ENCODE results near the gene CLCN7. TPM values are rescaled to one million over a fixed set of nuclear protein-coding genes. Genes with fewer than 3 reads are reported as not detected.
"Not testable (repeated sequence)": the region's sequence is repeated elsewhere in the genome, so short reads cannot be mapped to it uniquely, and the experiment has no call there.

The CLCN7 gene
- total RNA-seq, 2 experiments from 2014 or later: 41.9 to 43.9 TPM

DNA sequence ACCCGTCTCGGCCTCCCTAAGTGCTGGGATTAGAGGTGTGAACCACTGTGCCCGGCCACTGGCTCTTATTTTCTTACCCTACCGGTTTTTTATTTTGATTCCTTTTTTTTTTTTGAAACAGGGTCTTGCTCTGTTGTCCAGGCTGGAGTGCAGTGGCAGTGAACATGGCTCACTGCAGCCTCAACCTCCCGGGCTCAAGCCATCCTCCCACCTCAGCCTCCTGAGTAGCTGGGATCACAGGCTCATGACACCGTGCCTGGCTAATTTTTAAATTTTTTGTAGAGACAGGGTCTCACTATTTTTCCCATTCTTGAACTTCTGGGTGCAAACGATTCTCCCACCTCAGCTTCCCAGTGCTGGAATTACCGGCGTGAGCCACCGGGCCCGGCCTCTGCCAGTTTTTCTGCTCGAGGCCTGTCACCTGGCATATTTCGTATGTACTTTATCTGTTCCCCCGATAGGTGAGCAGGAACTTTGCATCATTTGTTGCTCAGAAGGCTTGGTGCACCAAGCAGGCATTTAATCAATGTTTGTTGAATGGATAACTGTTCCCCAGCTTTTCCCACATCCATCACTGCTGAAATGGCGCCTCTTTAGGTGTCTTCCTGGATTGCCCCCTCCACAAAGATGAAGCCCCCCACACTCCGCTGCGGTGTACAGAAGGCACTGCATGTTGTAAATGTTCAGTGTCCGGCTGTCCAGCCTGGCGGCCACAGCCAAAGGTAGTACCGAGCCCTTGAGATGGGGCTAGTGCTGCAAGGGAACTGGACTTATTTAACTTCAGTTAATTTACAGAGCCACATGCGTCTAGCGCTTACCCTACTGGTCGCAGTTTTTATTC, 17.5 kb upstream of the CLCN7 start:
- no peak for DNase-seq
- ChIA-PET POLR2A (interaction anchor here (1.3 to 1.6 kb wide), 3 partner anchors 22 to 213 kb away, joined by 3 to 7 read pairs (median 3); partner anchors contain the start of gene MAPK8IP3), CTCF (interaction anchor here (0.9 to 1.5 kb wide), 3 partner anchors 11 to 214 kb away, joined by 3 to 4 read pairs (median 3); partner anchors contain the start of gene MAPK8IP3)

DNA sequence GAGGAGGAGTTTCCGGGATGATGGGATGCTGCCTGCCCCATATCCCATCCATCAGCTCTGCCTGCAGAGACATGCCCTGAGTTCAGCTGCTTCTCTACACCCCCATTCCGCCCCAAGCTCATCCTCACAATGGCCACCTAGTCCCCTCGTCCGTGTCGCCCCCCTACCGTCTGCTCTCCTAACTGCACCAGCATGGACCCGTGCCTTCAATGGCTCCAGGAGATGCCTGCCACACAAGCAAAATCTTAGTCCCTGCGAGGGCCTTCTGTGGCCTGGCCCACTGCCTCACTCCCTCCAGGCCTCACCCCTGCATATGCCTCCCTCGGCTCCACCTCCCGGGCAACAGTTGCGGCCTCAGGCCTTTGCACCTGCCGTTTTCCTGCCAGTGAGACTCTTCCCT, 16.5 kb upstream of the CLCN7 start:
- no peak overlapping the region for H3K4me3 Mint-ChIP-seq
- H3K36me3 Mint-ChIP-seq (ENCODE audit: low read depth): peaks cover 2% of the 10 kb centered on the region
- peaks cover 24% of the 10 kb centered on the region for H3K4me1 Mint-ChIP-seq (ENCODE audit: low read depth)
- ATAC-seq (no peak), DNase-seq (no peak)
- H3K27ac Mint-ChIP-seq: no peak overlapping the region
- no peaks in the 10 kb centered on the region for H3K9me3 Mint-ChIP-seq (ENCODE audit: insufficient read depth)
- POLR2A ChIA-PET: interaction anchor here (1.6 kb wide), 1 partner anchor 214 kb away, joined by 3 read pairs; the partner anchor contains the start of gene MAPK8IP3
- CTCF ChIA-PET: interaction anchor here (0.6 to 1.5 kb wide), 2 partner anchors 127 to 128 kb away, joined by 3 read pairs; no protein-coding TSS in a partner anchor
- no peaks in the 10 kb centered on the region for H3K27me3 Mint-ChIP-seq (ENCODE audit: low read depth)

More for the DNA sequence above, 17.5 kb upstream of the CLCN7 start:
- peak overlapping the region; percentile 91 for H3K4me3 Mint-ChIP-seq
- no peaks in the 10 kb centered on the region for H3K27me3 Mint-ChIP-seq (ENCODE audit: low read depth)
- H3K4me1 Mint-ChIP-seq (ENCODE audit: low read depth): peaks cover 24% of the 10 kb centered on the region
- H3K9me3 Mint-ChIP-seq (ENCODE audit: insufficient read depth): no peaks in the 10 kb centered on the region
- peaks cover 7% of the 10 kb centered on the region for H3K36me3 Mint-ChIP-seq (ENCODE audit: low read depth)
- peak overlapping the region; percentile 98 for H3K27ac Mint-ChIP-seq
- no peak for ATAC-seq

DNA sequence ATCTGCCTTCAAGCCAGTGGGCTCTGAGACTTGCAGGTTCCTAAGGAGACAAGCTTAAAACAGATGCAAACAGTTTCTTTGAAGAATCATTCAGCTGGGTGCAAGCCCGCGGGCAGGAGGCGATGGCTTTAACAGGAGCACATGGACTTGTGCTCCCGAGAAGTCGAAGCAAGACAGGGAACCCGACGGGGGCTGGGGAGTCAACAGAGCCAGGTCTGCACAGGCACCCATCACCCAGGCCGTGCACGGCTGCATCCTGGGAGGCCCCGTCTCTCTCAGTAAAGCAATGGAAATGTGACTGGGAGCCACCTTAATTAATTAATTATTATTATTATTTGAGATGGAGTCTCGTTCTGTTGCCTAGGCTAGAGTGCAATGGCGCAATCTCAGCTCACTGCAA, 14.2 kb upstream of the CLCN7 start:
- CTCF ChIA-PET: no interaction called here
- ATAC-seq: no peak

DNA sequence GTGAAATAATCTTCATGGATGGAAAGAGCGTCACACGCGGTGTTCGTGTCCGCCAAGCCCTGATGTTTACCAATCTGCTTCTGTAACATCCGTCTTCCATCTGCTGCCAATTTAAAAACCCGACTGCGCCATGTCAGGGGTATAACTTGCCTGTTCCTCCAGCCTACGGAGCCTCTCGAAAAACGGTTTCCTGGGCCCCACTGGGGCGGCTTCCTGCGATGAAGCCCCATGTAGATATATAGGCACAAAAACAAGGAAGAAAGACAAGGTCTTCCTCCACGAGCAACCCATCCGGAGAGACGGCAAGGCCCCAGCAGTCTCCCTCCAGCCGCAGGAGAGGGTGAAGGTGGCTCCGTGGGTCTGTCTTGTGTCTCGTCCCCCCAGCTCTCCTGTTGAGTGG, 13.8 kb upstream of the CLCN7 start, which contains the start of gene PTX4:
Gene PTX4 (minus strand): TSS at position 326 of the 400 bp plus-strand sequence. CDS start 35 bp downstream, at position 291.
- POLR2A ChIA-PET: interaction anchor here (0.8 kb wide), 1 partner anchor 65 kb away, joined by 4 read pairs; no protein-coding TSS in a partner anchor
- H3K4me1 Mint-ChIP-seq (ENCODE audit: low read depth): peaks cover 10% of the 10 kb centered on the region
- H3K27me3 Mint-ChIP-seq (ENCODE audit: low read depth): no peaks in the 10 kb centered on the region
- no peaks in the 10 kb centered on the region for H3K9me3 Mint-ChIP-seq (ENCODE audit: insufficient read depth)
- DNase-seq (no peak), ATAC-seq (no peak)
- no peaks in the 10 kb centered on the region for H3K36me3 Mint-ChIP-seq (ENCODE audit: low read depth)
- no peak within 1 kb of the TSS for H3K4me3 Mint-ChIP-seq
- CTCF ChIA-PET: no interaction called here
- no peak within 1 kb of the TSS for H3K27ac Mint-ChIP-seq

More for the DNA sequence above, 14.2 kb upstream of the CLCN7 start:
- no peak overlapping the region for H3K4me3 Mint-ChIP-seq
- DNase-seq: no peak
- no peaks in the 10 kb centered on the region for H3K36me3 Mint-ChIP-seq (ENCODE audit: low read depth)
- no peak overlapping the region for H3K27ac Mint-ChIP-seq
- POLR2A ChIA-PET: no interaction called here
- H3K4me1 Mint-ChIP-seq (ENCODE audit: low read depth): peaks cover 12% of the 10 kb centered on the region
- H3K9me3 Mint-ChIP-seq (ENCODE audit: insufficient read depth): no peaks in the 10 kb centered on the region
- H3K27me3 Mint-ChIP-seq (ENCODE audit: low read depth): no peaks in the 10 kb centered on the region

DNA sequence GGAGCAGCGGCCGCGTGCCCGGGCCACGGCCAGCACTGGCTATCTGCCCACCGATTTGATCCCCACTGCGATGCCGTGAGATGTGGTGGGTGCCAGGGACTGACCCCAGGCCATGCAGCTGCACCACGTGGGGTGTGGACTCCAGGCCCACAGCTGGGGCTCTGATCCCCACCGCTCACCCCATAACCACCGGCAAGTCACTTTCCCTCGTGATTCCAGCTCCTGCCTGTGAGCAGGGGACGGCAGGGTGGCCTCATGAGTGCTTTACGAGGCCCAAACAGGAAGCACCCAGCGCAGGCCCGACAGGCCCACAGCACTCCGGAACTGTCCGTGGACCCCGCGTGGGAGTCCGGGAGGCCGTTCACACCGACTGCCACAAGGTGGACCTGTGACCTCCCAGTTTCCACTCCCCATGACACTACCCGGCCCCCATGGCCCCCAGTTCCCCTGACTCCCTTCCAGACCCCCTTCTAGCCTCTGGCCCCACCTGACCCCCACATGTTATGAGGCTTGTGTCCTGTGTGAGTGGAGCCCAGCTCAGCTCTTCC, 13.3 kb upstream of the CLCN7 start:
- H3K4me1 Mint-ChIP-seq (ENCODE audit: low read depth): peaks cover 10% of the 10 kb centered on the region
- no peak overlapping the region for H3K4me3 Mint-ChIP-seq
- ChIA-PET POLR2A (interaction anchor here (0.8 kb wide), 1 partner anchor 66 kb away, joined by 4 read pairs; no protein-coding TSS in a partner anchor), CTCF (no interaction called here)
- no peaks in the 10 kb centered on the region for H3K27me3 Mint-ChIP-seq (ENCODE audit: low read depth)
- no peaks in the 10 kb centered on the region for H3K36me3 Mint-ChIP-seq (ENCODE audit: low read depth)
- no peak overlapping the region for H3K27ac Mint-ChIP-seq
- ATAC-seq: no peak
- no peak for DNase-seq
- H3K9me3 Mint-ChIP-seq (ENCODE audit: insufficient read depth): no peaks in the 10 kb centered on the region

DNA sequence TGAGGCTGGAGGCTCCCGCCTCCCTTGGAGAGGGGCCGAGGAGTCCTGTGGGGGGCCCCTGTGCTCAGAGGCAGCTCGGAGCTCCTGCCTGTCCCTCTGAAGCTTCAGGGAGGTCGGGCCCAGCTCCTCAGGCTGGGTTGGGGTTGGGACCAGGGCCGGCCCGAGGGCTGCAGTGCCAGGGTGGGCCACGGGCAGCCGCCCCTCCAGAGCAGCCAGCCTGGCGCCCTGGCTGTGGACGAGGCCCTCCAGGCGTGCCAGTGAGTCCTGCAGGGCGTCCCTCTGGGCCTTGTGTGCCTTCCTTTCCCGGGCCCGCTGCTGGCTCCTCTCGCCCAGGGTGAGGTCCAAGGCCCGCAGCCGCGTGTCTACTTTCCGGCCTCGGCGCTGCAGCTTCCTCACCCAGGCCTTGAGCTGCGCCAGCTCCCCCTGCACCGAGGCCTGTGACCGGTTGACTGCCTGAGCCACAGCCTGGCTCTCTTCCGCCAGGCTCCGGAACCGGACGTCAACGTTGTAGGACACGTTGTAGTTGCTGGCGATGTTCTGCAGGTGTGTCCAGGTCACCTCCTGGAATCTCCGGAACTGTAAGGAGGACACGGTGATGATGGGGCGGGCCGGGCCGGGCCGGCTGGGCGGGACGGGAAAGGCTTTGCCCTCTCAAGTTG, 12.7 kb upstream of the CLCN7 start:
- Mint-ChIP-seq H3K4me1 (ENCODE audit: low read depth) (peaks cover 5% of the 10 kb centered on the region), H3K27me3 (ENCODE audit: low read depth) (no peaks in the 10 kb centered on the region), H3K36me3 (ENCODE audit: low read depth) (no peaks in the 10 kb centered on the region), H3K27ac (no peak overlapping the region), H3K9me3 (ENCODE audit: insufficient read depth) (no peaks in the 10 kb centered on the region), H3K4me3 (no peak overlapping the region)
- ChIA-PET POLR2A (no interaction called here), CTCF (no interaction called here)
- ATAC-seq (no peak), DNase-seq (no peak)

DNA sequence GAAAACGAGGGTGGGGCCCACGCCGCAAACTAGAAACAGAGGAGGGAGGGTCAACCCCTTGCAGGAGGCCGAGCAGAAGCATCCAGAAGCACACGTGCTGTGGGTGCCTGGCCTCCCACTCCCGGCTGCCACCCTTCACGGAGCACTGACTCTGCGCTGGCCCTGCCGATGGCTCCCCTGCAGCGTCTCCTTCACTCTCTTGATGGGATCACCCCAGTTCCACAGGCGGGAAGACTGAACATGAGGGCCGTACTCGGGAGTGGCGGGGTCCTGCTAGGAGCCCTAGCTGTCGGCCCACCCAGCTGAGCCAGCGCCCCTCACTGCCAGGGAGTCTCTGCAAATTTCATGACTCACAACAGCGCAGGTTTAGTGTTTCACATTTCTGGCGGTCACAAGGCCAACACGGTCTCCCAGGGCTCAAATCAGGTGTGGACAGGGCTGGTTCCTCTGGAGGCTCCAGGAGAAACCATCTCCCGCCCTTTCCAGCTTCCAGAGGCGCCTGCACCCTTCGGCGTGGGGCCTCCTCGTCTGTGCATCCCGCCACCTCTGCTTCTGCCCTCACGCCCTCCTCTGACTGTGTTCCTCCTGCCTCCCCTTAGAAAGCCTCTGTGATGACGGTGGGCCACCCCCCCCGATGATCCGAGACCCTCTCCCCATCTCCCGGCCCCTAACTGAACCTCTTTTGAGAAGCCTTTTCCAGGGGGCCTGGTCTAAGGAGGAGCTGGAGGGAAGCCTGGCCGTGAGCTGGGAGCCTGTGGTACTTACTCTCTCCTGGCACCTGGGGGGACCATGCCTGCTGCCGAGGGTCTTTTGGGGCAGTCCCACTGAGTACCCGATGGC, 11.9 kb upstream of the CLCN7 start:
- POLR2A ChIA-PET: no interaction called here
- H3K4me3 Mint-ChIP-seq: no peak overlapping the region
- no peaks in the 10 kb centered on the region for H3K36me3 Mint-ChIP-seq (ENCODE audit: low read depth)
- H3K4me1 Mint-ChIP-seq (ENCODE audit: low read depth): no peaks in the 10 kb centered on the region
- no peak for ATAC-seq
- H3K27me3 Mint-ChIP-seq (ENCODE audit: low read depth): no peaks in the 10 kb centered on the region
- CTCF ChIA-PET: no interaction called here
- no peak for DNase-seq
- no peak overlapping the region for H3K27ac Mint-ChIP-seq
- H3K9me3 Mint-ChIP-seq (ENCODE audit: insufficient read depth): no peaks in the 10 kb centered on the region

DNA sequence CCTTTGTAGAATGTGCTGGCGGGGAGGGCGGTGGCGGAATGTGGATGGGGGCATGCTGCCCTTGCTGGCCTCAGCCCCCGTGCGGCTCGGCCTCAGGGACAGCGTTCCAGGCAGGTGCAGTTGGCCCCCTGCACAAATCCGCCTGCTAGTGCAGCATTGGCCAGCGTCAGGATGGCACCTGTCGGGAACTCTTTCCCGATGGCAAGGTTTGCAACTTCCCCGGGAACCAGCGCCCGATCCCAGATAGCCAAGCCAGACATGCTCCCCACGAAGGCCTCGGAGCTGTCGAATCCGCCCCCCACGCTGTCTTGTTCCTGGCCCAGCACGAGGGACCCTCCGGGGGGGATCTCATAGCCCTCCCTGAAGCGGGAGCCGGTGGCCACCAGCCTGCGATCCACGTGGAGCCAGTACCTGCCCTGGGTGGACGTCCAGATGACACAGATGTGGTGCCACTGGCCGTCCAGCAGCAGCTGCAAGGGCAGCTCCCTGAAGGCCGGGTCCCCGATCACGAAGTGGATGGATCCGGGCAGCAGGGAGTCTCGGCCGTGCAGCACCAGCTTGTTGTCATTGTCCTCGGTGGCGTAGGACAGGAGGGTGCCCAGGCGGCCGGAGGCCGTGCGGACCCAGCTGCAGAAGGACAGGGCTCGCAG, 11.1 kb upstream of the CLCN7 start:
- POLR2A ChIA-PET: no interaction called here
- Mint-ChIP-seq H3K27me3 (ENCODE audit: low read depth) (no peaks in the 10 kb centered on the region), H3K27ac (no peak overlapping the region)

DNA sequence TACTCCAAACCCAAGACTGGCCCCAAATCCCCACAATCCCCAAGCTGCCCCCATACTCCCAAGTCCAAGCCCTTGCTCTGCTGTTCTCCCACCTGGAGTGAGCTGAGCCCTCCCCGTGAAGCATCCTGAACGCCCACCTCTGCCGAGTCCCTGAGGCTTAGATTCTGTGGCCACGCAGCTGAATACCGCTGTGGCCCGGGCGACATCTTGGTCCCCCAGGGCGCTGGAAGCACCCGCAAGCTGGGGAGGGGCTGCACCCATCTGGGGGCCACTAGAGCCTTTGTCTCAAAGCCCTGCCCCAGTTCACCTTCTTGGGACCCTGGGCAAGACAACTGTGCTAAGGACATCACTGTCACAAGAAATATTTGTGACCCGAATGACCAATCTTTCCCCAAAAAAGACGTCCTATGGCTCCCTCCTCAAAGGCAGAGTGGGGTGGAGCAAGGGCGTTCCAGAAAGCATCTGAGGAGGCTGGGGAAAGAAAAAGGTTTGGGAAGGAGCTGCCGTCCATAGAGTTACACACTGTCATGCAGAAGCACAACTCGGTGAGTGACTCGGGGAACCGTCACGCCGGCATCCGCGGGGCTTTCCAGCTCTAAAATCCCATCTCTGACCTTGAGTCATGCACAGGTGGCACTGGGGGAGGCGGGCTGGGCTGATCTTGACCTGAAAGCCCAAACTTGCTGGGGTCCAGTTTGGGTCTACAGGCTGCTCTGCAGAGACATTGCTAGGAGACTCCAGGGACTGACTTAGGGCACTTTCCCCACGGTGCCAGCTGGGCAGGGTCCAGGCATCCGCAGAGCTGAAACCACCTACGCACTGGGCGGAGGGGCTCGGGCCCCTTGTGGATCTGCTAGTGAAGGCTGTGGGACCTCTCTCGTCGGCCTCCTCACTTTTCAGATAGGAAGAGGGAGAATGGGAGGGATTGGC, 7.3 kb upstream of the CLCN7 start:
- no peak overlapping the region for H3K27ac Mint-ChIP-seq
- H3K4me3 Mint-ChIP-seq: no peak overlapping the region
- H3K9me3 Mint-ChIP-seq (ENCODE audit: insufficient read depth): no peaks in the 10 kb centered on the region
- no peaks in the 10 kb centered on the region for H3K27me3 Mint-ChIP-seq (ENCODE audit: low read depth)
- no peaks in the 10 kb centered on the region for H3K4me1 Mint-ChIP-seq (ENCODE audit: low read depth)
- ATAC-seq: no peak
- ChIA-PET CTCF (interaction anchor here (1.2 kb wide), 1 partner anchor 11 kb away, joined by 3 read pairs; the partner anchor contains the start of gene TELO2), POLR2A (no interaction called here)
- H3K36me3 Mint-ChIP-seq (ENCODE audit: low read depth): no peaks in the 10 kb centered on the region
- no peak for DNase-seq

More for the DNA sequence above, 11.1 kb upstream of the CLCN7 start:
- CTCF ChIA-PET: no interaction called here
- Mint-ChIP-seq H3K4me3 (no peak overlapping the region), H3K9me3 (ENCODE audit: insufficient read depth) (no peaks in the 10 kb centered on the region), H3K36me3 (ENCODE audit: low read depth) (no peaks in the 10 kb centered on the region), H3K4me1 (ENCODE audit: low read depth) (no peaks in the 10 kb centered on the region)
- DNase-seq: no peak
- ATAC-seq: no peak

DNA sequence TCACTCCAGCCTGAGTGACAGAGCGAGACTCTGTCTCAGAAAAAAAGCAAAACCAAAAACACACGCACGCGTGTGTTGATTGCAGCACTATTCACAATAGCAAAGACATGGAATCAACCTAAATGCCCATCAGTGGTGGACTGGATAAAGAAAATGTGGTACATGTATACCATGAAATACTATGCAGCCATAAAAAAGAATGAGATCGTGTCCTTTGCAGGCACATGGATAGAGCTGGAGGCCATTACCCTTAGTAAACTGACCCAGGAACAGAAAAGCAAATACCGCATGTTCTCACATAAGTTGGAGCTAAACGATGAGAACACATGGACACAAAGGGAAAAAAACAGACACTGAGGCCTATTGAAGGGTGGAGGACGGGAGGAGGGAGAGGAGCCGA, 4.1 kb upstream of the CLCN7 start:
- H3K4me3 Mint-ChIP-seq; CTCF ChIA-PET; POLR2A ChIA-PET; H3K27ac Mint-ChIP-seq; H3K9me3 Mint-ChIP-seq (ENCODE audit: insufficient read depth); ATAC-seq; H3K36me3 Mint-ChIP-seq (ENCODE audit: low read depth); DNase-seq; H3K27me3 Mint-ChIP-seq (ENCODE audit: low read depth): not testable (repeated sequence)
- peaks cover 11% of the 10 kb centered on the region for H3K4me1 Mint-ChIP-seq (ENCODE audit: low read depth)
